Esophagus squamous epithelium (tissue), 4 donors: ENCODE results near the gene PIP4K2C.

Experiments used
- CTCF ChIP-seq, 6 experiments: fragments of 450-650 bp in 4 of 6; fragments of 200-600 bp in 2 of 6; sonication (generic) in 2 of 6; IDR thresholded peaks; one replicate each; pipeline ENCODE4 v1.5.1; 2016 to 2019; ENCODE audit warnings: antibody characterized with exemption in 6 of 6, mild to moderate bottlenecking in 4 of 6, moderate library complexity in 4 of 6
- POLR2A ChIP-seq, 4 donors: fragments of 450-650 bp; IDR thresholded peaks; one replicate each; pipeline ENCODE4 v1.6.1; 2017; ENCODE audit warnings: antibody characterized with exemption in 4 of 4, mild to moderate bottlenecking in 4 of 4, moderate library complexity in 3 of 4

- TF ChIP-seq POLR2A (IDR thresholded peaks at IDR 0.05), result no peak
- TF ChIP-seq CTCF (IDR thresholded peaks at IDR 0.05), result no peak
Measured at GRCh38 chr12:57604454-57604991, 13.5 kb downstream of the PIP4K2C start, which contains the start of gene DTX3.
